H9 (cell line): Measurements from ENCODE around the gene KMT2C. TPM values are rescaled to one million over a fixed set of nuclear protein-coding genes. Genes with fewer than 3 reads are reported as not detected.

Experiments used
- DNase-seq: peaks from one replicate; pipeline ENCODE4 v3.0.0-alpha.2; 2017
- H2AFZ ChIP-seq: one replicate; pipeline ENCODE4 v1.6.1; 2013; ENCODE audit warnings: mild to moderate bottlenecking, low read length, control low read depth, moderate library complexity
- H2AK5ac ChIP-seq: 2 replicates; pipeline ENCODE4 v1.6.1; 2013; ENCODE audit warnings: low read length, control low read depth, mixed read lengths; ENCODE audit not compliant: insufficient read length
- H2BK120ac ChIP-seq: one replicate; pipeline ENCODE4 v1.6.1; 2013; ENCODE audit warnings: low read depth, mild to moderate bottlenecking, low read length, control low read depth, inconsistent platforms; ENCODE audit not compliant: poor library complexity, severe bottlenecking
- H2BK12ac ChIP-seq: 2 replicates; pipeline ENCODE4 v1.6.1; 2013; ENCODE audit warnings: low read length, control low read depth, mixed read lengths, low read depth; ENCODE audit not compliant: insufficient read length
- H2BK15ac ChIP-seq: 2 replicates; pipeline ENCODE4 v1.6.1; 2013; ENCODE audit warnings: low read depth, low read length, control low read depth
- H2BK20ac ChIP-seq: one replicate; pipeline ENCODE4 v1.6.1; 2013; ENCODE audit warnings: low read depth, mild to moderate bottlenecking, low read length, control low read depth, inconsistent platforms; ENCODE audit not compliant: poor library complexity, severe bottlenecking
- H2BK5ac ChIP-seq: 2 replicates; pipeline ENCODE4 v1.6.1; 2013; ENCODE audit warnings: low read length, control low read depth, mixed read lengths; ENCODE audit not compliant: insufficient read length
- H3K14ac ChIP-seq: 2 replicates; pipeline ENCODE4 v1.6.1; 2013; ENCODE audit warnings: low read length, control low read depth; ENCODE audit not compliant: insufficient read depth
- H3K18ac ChIP-seq: 2 replicates; pipeline ENCODE4 v1.6.1; 2013; ENCODE audit warnings: low read depth, mild to moderate bottlenecking, mixed read lengths, low read length, control low read depth; ENCODE audit not compliant: insufficient read length
- H3K23ac ChIP-seq: 2 replicates; pipeline ENCODE4 v1.6.1; 2013; ENCODE audit warnings: low read length, control low read depth, mixed read lengths, low read depth; ENCODE audit not compliant: insufficient read length
- H3K23me2 ChIP-seq: 2 replicates; pipeline ENCODE4 v1.6.1; 2013; ENCODE audit warnings: low read depth, mild to moderate bottlenecking, mixed read lengths, low read length, control low read depth; ENCODE audit not compliant: insufficient read length, poor library complexity, severe bottlenecking
- H3K27ac ChIP-seq: 2 replicates; pipeline ENCODE4 v1.5.1; 2013; ENCODE audit warnings: low read length, control low read depth, mixed read lengths, low read depth; ENCODE audit not compliant: insufficient read length
- H3K27me3 ChIP-seq: 2 replicates; pipeline ENCODE4 v1.6.1; 2013; ENCODE audit warnings: low read length, control low read depth, inconsistent platforms; ENCODE audit not compliant: insufficient read depth
- H3K4ac ChIP-seq: 2 replicates; pipeline ENCODE4 v1.6.1; 2013; ENCODE audit warnings: low read depth, mild to moderate bottlenecking, control low read depth, inconsistent platforms, low read length, moderate library complexity
- H3K4me1 ChIP-seq: 2 replicates; pipeline ENCODE4 v1.6.1; 2013; ENCODE audit warnings: low read length, control low read depth, inconsistent platforms; ENCODE audit not compliant: insufficient read depth
- H3K4me2 ChIP-seq: 2 replicates; pipeline ENCODE4 v1.6.1; 2013; ENCODE audit warnings: low read length, control low read depth, mixed read lengths; ENCODE audit not compliant: insufficient read length, insufficient read depth
- H3K56ac ChIP-seq: 2 replicates; pipeline ENCODE4 v1.6.1; 2013; ENCODE audit warnings: low read depth, mild to moderate bottlenecking, mixed read lengths, low read length, control low read depth; ENCODE audit not compliant: insufficient read length
- H3K79me1 ChIP-seq: 2 replicates; pipeline ENCODE4 v1.6.1; 2013; ENCODE audit warnings: low read depth, mild to moderate bottlenecking, moderate library complexity, low read length, control low read depth, inconsistent platforms; ENCODE audit not compliant: insufficient read depth, poor library complexity, severe bottlenecking
- H3K79me2 ChIP-seq: 2 replicates; pipeline ENCODE4 v1.6.1; 2013; ENCODE audit warnings: low read length, control low read depth, inconsistent platforms; ENCODE audit not compliant: insufficient read depth
- H3K9ac ChIP-seq: 2 replicates; pipeline ENCODE4 v1.6.1; 2013; ENCODE audit warnings: low read length, control low read depth, mixed read lengths; ENCODE audit not compliant: insufficient read length; ENCODE audit errors: extremely low read depth
- H3K9me3 ChIP-seq: one replicate; pipeline ENCODE4 v1.6.1; 2013; ENCODE audit warnings: low read depth, low read length, inconsistent platforms; ENCODE audit not compliant: control insufficient read depth
- H3T11ph ChIP-seq: one replicate; pipeline ENCODE4 v1.6.1; 2013; ENCODE audit warnings: mild to moderate bottlenecking, low read length, control low read depth, inconsistent platforms
- H4K20me1 ChIP-seq: one replicate; pipeline ENCODE4 v1.6.1; 2013; ENCODE audit not compliant: control insufficient read depth, insufficient read length, insufficient read depth
- H4K5ac ChIP-seq: 2 replicates; pipeline ENCODE4 v1.6.1; 2013; ENCODE audit warnings: low read depth, mild to moderate bottlenecking, mixed read lengths, low read length, control low read depth; ENCODE audit not compliant: insufficient read length
- H4K8ac ChIP-seq: replicated peaks from 2 replicates; pipeline ENCODE4 v1.6.1; 2013; ENCODE audit warnings: low read length, control low read depth, mixed read lengths, low read depth; ENCODE audit not compliant: insufficient read length
- H4K91ac ChIP-seq: 2 replicates; pipeline ENCODE4 v1.6.1; 2013; ENCODE audit warnings: low read depth, mild to moderate bottlenecking, moderate library complexity, mixed read lengths, low read length, control low read depth; ENCODE audit not compliant: insufficient read length
- H3K27ac Mint-ChIP-seq, 3 experiments: 2 replicates in 2 of 3; 3 replicates in 1 of 3; pipeline ENCODE4 v1.8.0; 2020 to 2021; ENCODE audit warnings: mixed read lengths in 3 of 3, mild to moderate bottlenecking in 1 of 3, moderate library complexity in 1 of 3
- H3K27me3 Mint-ChIP-seq: 2 replicates; pipeline ENCODE4 v1.8.0; 2021; ENCODE audit warnings: low read depth, mild to moderate bottlenecking, moderate library complexity, mixed read lengths
- H3K36me3 Mint-ChIP-seq, 3 experiments: 2 replicates in 2 of 3; 3 replicates in 1 of 3; pipeline ENCODE4 v1.8.0; 2020 to 2021; ENCODE audit warnings: low read depth in 3 of 3, mixed read lengths in 3 of 3; ENCODE audit not compliant: insufficient read depth in 1 of 3
- H3K4me1 Mint-ChIP-seq, 2 experiments: 2 replicates each; pipeline ENCODE4 v1.8.0; 2020; ENCODE audit warnings: mixed read lengths in 2 of 2
- H3K4me3 Mint-ChIP-seq, 2 experiments: 2 replicates in 1 of 2; 3 replicates in 1 of 2; pipeline ENCODE4 v1.8.0; 2020 to 2021; ENCODE audit warnings: mild to moderate bottlenecking in 2 of 2, mixed read lengths in 2 of 2, moderate library complexity in 1 of 2
- H3K9me3 Mint-ChIP-seq, 2 experiments: 2 replicates in 1 of 2; 3 replicates in 1 of 2; pipeline ENCODE4 v1.8.0; 2020; ENCODE audit warnings: mild to moderate bottlenecking in 2 of 2, mixed read lengths in 2 of 2, moderate library complexity in 1 of 2
- WGBS: extraction: QIAGEN DNeasy Blood & Tissue Kit; methylation state at CpG from one replicate; pipeline ENCODE4 v1.1.7; 2013; ENCODE audit warnings: missing lambda C conversion rate, low lambda C conversion rate, mixed read lengths; ENCODE audit not compliant: insufficient read length; ENCODE audit errors: extremely low coverage; 5-methylcytosine and 5-hydroxymethylcytosine counted together
- total RNA-seq: library from RNA; stranded (reverse); gene quantifications from 2 replicates; pipeline ENCODE4 v1.2.1, GENCODE V29; 2021
- TF ChIP-seq, protein P1 (sequence below): fragments of 200-600 bp; sonication (generic); conservative IDR thresholded peaks from 3 replicates; pipeline ENCODE4 v1.8.0; 2021; ENCODE audit warnings: antibody characterized with exemption, mild to moderate bottlenecking

Gene KMT2C
- total RNA-seq, 1 experiment from 2014 or later = 32.2 TPM

DNA sequence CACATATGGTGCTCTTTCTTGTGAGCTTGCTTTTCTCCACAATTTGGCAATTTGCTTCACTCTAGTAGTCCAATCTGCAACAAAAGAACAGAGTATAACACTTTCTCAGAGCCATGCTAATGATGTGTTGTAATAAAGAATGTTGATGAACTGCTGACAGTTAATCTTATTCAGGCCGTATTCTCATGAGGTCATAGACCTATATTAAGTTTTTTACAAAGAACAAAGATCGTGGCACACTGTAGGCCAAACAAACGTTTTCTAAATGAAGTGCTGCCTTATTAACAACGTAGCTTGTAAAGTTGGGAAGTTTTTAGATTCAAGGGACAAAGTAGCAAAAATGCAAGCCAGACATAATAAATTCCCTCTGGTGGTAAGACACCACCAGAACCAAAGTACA is 250.2 kb downstream of the KMT2C start:
- no peak overlapping the region for H3K23ac ChIP-seq
- H3K27me3 ChIP-seq = no peaks in the 10 kb centered on the region
- no peaks in the 10 kb centered on the region for H3K9me3 ChIP-seq
- H2BK12ac ChIP-seq = no peak overlapping the region
- no peak overlapping the region for H3K4ac ChIP-seq
- H3K4me2 ChIP-seq = no peak overlapping the region
- no peaks in the 10 kb centered on the region for H3K23me2 ChIP-seq
- Mint-ChIP-seq H3K27ac (no peak overlapping the region), H3K27me3 (no peaks in the 10 kb centered on the region), H3K4me1 (no peaks in the 10 kb centered on the region), H3K36me3 (peaks cover 15 to 37% (median 35%) of the 10 kb centered on the region in 3 experiments; a peak in 6 of 7 replicates), H3K4me3 (no peak overlapping the region), H3K9me3 (no peaks in the 10 kb centered on the region)
- no peak overlapping the region for H2AK5ac ChIP-seq
- H4K91ac ChIP-seq = no peak overlapping the region
- no CpG with 5 or more reads among the region's 4 CpGs for WGBS
- no peaks in the 10 kb centered on the region for H4K20me1 ChIP-seq
- no peak overlapping the region for H2BK120ac ChIP-seq
- H3K4me1 ChIP-seq = no peaks in the 10 kb centered on the region
- H2BK5ac ChIP-seq = no peak overlapping the region
- no peak overlapping the region for H3K14ac ChIP-seq
- no peak overlapping the region for H3K56ac ChIP-seq
- H3K79me1 ChIP-seq = peaks cover 2% of the 10 kb centered on the region
- H4K5ac ChIP-seq = no peak overlapping the region
- H3K79me2 ChIP-seq = no peaks in the 10 kb centered on the region
- H3K27ac ChIP-seq = no peak overlapping the region
- no peak overlapping the region for H2BK20ac ChIP-seq
- DNase-seq = no peak
- H3T11ph ChIP-seq = no peak overlapping the region
- no peak overlapping the region for H2AFZ ChIP-seq
- H2BK15ac ChIP-seq = no peak overlapping the region
- TF ChIP-seq, protein P1, sequence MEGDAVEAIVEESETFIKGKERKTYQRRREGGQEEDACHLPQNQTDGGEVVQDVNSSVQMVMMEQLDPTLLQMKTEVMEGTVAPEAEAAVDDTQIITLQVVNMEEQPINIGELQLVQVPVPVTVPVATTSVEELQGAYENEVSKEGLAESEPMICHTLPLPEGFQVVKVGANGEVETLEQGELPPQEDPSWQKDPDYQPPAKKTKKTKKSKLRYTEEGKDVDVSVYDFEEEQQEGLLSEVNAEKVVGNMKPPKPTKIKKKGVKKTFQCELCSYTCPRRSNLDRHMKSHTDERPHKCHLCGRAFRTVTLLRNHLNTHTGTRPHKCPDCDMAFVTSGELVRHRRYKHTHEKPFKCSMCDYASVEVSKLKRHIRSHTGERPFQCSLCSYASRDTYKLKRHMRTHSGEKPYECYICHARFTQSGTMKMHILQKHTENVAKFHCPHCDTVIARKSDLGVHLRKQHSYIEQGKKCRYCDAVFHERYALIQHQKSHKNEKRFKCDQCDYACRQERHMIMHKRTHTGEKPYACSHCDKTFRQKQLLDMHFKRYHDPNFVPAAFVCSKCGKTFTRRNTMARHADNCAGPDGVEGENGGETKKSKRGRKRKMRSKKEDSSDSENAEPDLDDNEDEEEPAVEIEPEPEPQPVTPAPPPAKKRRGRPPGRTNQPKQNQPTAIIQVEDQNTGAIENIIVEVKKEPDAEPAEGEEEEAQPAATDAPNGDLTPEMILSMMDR = no peak
- H3K18ac ChIP-seq = no peak overlapping the region
- H3K9ac ChIP-seq = no peak overlapping the region
- no peak overlapping the region for H4K8ac ChIP-seq
